GM18870 (cell line): ENCODE data around the gene WIZ.
A peak's percentile ranks its signal among the peaks of the same experiment; 100 is the strongest.
"Not testable (repeated sequence)": the region's sequence is repeated elsewhere in the genome, so short reads cannot be mapped to it uniquely, and the experiment has no call there.

Source experiments
- ATAC-seq: cut with Tn5 transposase; IDR thresholded peaks from one replicate; pipeline ENCODE4 v1.9.1; 2021; ENCODE audit warnings: moderate library complexity; ENCODE audit not compliant: unreplicated experiment

WIZ gene

GRCh38 chr19:15404780-15405211 is 45.0 kb downstream of the WIZ start:
- ATAC-seq = no peak

GRCh38 chr19:15404097-15404779 is 45.5 kb downstream of the WIZ start:
- no peak for ATAC-seq

GRCh38 chr19:15403151-15403531 is 46.6 kb downstream of the WIZ start:
- no peak for ATAC-seq

GRCh38 chr19:15402411-15403150 is 47.2 kb downstream of the WIZ start:
- no peak for ATAC-seq

- no peak for ATAC-seq
Observed at GRCh38 chr19:15401397-15401710, 48.4 kb downstream of the WIZ start.

- ATAC-seq = no peak
Observed at GRCh38 chr19:15400521-15401396, 49.0 kb downstream of the WIZ start.

GRCh38 chr19:15399635-15400034 is 50.1 kb downstream of the WIZ start:
- no peak for ATAC-seq

GRCh38 chr19:15399234-15399515 is 50.6 kb downstream of the WIZ start:
- no peak for ATAC-seq

- no peak for ATAC-seq
Observed at GRCh38 chr19:15398501-15399233, 51.1 kb downstream of the WIZ start.

GRCh38 chr19:15397782-15398181 is 52.0 kb downstream of the WIZ start:
- no peak for ATAC-seq

- ATAC-seq = no peak
Observed at GRCh38 chr19:15397236-15397635, 52.5 kb downstream of the WIZ start.

GRCh38 chr19:15396436-15396835 is 53.3 kb downstream of the WIZ start:
- no peak for ATAC-seq

GRCh38 chr19:15395251-15395650 is 54.5 kb downstream of the WIZ start:
- not testable (repeated sequence) for ATAC-seq

GRCh38 chr19:15394426-15394825 is 55.3 kb downstream of the WIZ start:
- ATAC-seq = no peak

GRCh38 chr19:15393963-15394362 is 55.8 kb downstream of the WIZ start:
- no peak for ATAC-seq

GRCh38 chr19:15390814-15391213 is 58.9 kb downstream of the WIZ start:
- ATAC-seq = no peak

- no peak for ATAC-seq
Observed at GRCh38 chr19:15381864-15382263, 67.9 kb downstream of the WIZ start.

- ATAC-seq = no peak
Observed at GRCh38 chr19:15381429-15381828, 68.3 kb downstream of the WIZ start.

GRCh38 chr19:15379999-15380647 is 69.6 kb downstream of the WIZ start:
- peak; percentile 17 for ATAC-seq

- ATAC-seq = peak; percentile 72
Observed at GRCh38 chr19:15379083-15379998, 70.4 kb downstream of the WIZ start, which contains the start of gene AKAP8. Gene AKAP8 (minus strand): TSS chr19:15379787. CDS start chr19:15379731, 56 bp downstream.
